Astrocyte (in vitro differentiated cells and primary cell): ENCODE results near the gene ORC3.

ENCODE experiments used
- EZH2 ChIP-seq: IDR thresholded peaks from 2 replicates; pipeline ENCODE4 v1.6.1; 2012; ENCODE audit warnings: mild to moderate bottlenecking, low read length, inconsistent platforms; ENCODE audit not compliant: insufficient read depth
- TF ChIP-seq, protein P1 (sequence below): IDR thresholded peaks from 2 replicates; pipeline ENCODE4 v1.5.1; 2011; ENCODE audit warnings: low read depth, mild to moderate bottlenecking, inconsistent platforms, low read length, moderate library complexity; ENCODE audit not compliant: insufficient read depth

DNA sequence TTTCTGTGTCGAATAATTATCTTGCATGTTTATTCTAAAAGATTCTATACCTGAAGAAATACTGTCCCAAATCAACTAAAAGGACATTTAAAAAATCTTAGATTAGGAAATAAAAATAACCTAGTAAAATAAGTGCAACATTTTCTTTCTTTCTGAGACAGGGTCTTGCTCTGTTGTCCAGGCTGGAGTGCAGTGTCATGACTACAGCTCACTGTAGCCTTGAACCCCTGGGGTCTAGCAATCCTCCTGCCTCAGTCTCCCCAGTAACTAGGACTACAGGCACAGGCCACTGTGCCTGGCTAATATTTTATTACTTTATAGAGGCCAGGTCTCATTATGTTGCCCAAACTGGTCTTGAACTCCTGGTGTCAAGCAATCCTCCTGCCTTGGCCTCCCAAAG lies 48.9 kb upstream of the ORC3 start:
- TF ChIP-seq, protein P1, sequence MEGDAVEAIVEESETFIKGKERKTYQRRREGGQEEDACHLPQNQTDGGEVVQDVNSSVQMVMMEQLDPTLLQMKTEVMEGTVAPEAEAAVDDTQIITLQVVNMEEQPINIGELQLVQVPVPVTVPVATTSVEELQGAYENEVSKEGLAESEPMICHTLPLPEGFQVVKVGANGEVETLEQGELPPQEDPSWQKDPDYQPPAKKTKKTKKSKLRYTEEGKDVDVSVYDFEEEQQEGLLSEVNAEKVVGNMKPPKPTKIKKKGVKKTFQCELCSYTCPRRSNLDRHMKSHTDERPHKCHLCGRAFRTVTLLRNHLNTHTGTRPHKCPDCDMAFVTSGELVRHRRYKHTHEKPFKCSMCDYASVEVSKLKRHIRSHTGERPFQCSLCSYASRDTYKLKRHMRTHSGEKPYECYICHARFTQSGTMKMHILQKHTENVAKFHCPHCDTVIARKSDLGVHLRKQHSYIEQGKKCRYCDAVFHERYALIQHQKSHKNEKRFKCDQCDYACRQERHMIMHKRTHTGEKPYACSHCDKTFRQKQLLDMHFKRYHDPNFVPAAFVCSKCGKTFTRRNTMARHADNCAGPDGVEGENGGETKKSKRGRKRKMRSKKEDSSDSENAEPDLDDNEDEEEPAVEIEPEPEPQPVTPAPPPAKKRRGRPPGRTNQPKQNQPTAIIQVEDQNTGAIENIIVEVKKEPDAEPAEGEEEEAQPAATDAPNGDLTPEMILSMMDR = no peak
- TF ChIP-seq EZH2 = no peak
